SK-N-SH (cell line): ENCODE measurements around the gene HSPB3. TPM values are rescaled to one million over a fixed set of nuclear protein-coding genes. Genes with fewer than 3 reads are reported as not detected.

Source experiments
- CTCF ChIA-PET: fragments of 300-600, 350-600 bp; formaldehyde crosslinking; extraction: SDS; loops from one replicate; lab custom pipeline; 2021; lab: Yijun Ruan, JAX
- POLR2A ChIA-PET: fragments of 350-600 bp; sonication (Branson Sonifier 250); formaldehyde crosslinking; extraction: SDS; loops from one replicate; lab custom pipeline; 2020; ENCODE audit warnings: antibody characterized with exemption, inconsistent platforms; lab: Yijun Ruan, JAX
- DNase-seq: peaks from one replicate; pipeline ENCODE4 v3.0.0; 2012
- H2AFZ ChIP-seq: fragments of 200-600 bp; sonication (generic); 2 replicates; pipeline ENCODE4 v1.8.1; 2016; ENCODE audit warnings: antibody characterized with exemption, mild to moderate bottlenecking, low read depth
- H3F3A ChIP-seq: fragments of 200-600 bp; sonication (generic); replicated peaks from 2 replicates; pipeline ENCODE3; 2016; ENCODE audit warnings: antibody characterized with exemption, mild to moderate bottlenecking; ENCODE audit not compliant: insufficient read depth
- H3K27ac ChIP-seq, 2 experiments: fragments of 200-500 bp in 1 of 2; fragments of 200-600 bp in 1 of 2; sonication (Bioruptor generic) in 1 of 2; sonication (generic), shearing (Covaris generic) in 1 of 2; 2 replicates each; pipeline versions ENCODE4 v1.5.1 to v1.6.1; 2014 to 2016; ENCODE audit warnings: low read depth in 2 of 2, inconsistent platforms in 1 of 2, low read length in 1 of 2, mild to moderate bottlenecking in 1 of 2, mixed read lengths in 1 of 2
- H3K27me3 ChIP-seq: fragments of 200-600 bp; sonication (generic), shearing (Covaris generic); 2 replicates; pipeline ENCODE4 v1.6.1; 2016; ENCODE audit warnings: mixed run types; ENCODE audit not compliant: insufficient read depth
- H3K36me3 ChIP-seq, 2 experiments: fragments of 200-500 bp in 1 of 2; fragments of 200-600 bp in 1 of 2; sonication (Bioruptor generic) in 1 of 2; sonication (generic) in 1 of 2; replicated peaks in 1 of 2; 2 replicates each; pipeline versions ENCODE3 to v1.5.1; 2014 to 2016; ENCODE audit warnings: low read length in 1 of 2, mild to moderate bottlenecking in 1 of 2; ENCODE audit not compliant: insufficient read depth in 2 of 2, control insufficient read depth in 1 of 2
- H3K4me1 ChIP-seq, 2 experiments: fragments of 200-500 bp in 1 of 2; fragments of 200-600 bp in 1 of 2; sonication (Bioruptor generic) in 1 of 2; sonication (generic), shearing (Covaris generic) in 1 of 2; 2 replicates each; pipeline versions ENCODE4 v1.5.1 to v1.6.1; 2014 to 2016; ENCODE audit warnings: low read depth in 1 of 2, low read length in 1 of 2, mixed run types in 1 of 2; ENCODE audit not compliant: insufficient read depth in 2 of 2, control insufficient read depth in 1 of 2
- H3K4me2 ChIP-seq: fragments of 200-600 bp; sonication (generic), shearing (Covaris generic); 2 replicates; pipeline ENCODE4 v1.6.1; 2017; ENCODE audit warnings: mixed run types
- H3K4me3 ChIP-seq, 2 experiments: fragments of 200-500 bp in 1 of 2; fragments of 200-600 bp in 1 of 2; sonication (Bioruptor generic) in 1 of 2; sonication (generic), shearing (Covaris generic) in 1 of 2; 2 replicates each; pipeline versions ENCODE4 v1.5.1 to v1.8.1; 2014 to 2016; ENCODE audit warnings: low read depth in 2 of 2, inconsistent platforms in 1 of 2, low read length in 1 of 2, mild to moderate bottlenecking in 1 of 2, mixed read lengths in 1 of 2, moderate library complexity in 1 of 2
- H3K79me2 ChIP-seq: fragments of 200-600 bp; sonication (generic); 2 replicates; pipeline ENCODE4 v1.8.1; 2017; ENCODE audit warnings: mild to moderate bottlenecking; ENCODE audit not compliant: insufficient read depth
- H3K9ac ChIP-seq: fragments of 200-600 bp; sonication (generic); 2 replicates; pipeline ENCODE4 v1.6.1; 2017; ENCODE audit warnings: mixed run types
- H3K9me2 ChIP-seq: fragments of 200-600 bp; sonication (generic); 2 replicates; pipeline ENCODE4 v1.6.1; 2017; ENCODE audit warnings: mixed run types
- H3K9me3 ChIP-seq: fragments of 200-600 bp; sonication (generic); 2 replicates; pipeline ENCODE4 v1.6.1; 2017; ENCODE audit warnings: mixed run types, mild to moderate bottlenecking, moderate library complexity
- H4K20me1 ChIP-seq: fragments of 200-600 bp; sonication (generic); 2 replicates; pipeline ENCODE4 v1.6.1; 2017; ENCODE audit warnings: mild to moderate bottlenecking, mixed run types; ENCODE audit not compliant: insufficient read depth
- CHD2 ChIP-seq: fragments of 150-350 bp; IDR thresholded peaks from 2 replicates; pipeline ENCODE4 v1.6.1; 2018; ENCODE audit warnings: low read length; ENCODE audit not compliant: partially characterized antibody
- ELF1 ChIP-seq: IDR thresholded peaks from 2 replicates; pipeline ENCODE4 v1.4.0; 2012
- MEF2A ChIP-seq: IDR thresholded peaks from 2 replicates; pipeline ENCODE4 v1.4.0; 2012; ENCODE audit warnings: low read depth, borderline replicate concordance
- MXI1 ChIP-seq: IDR thresholded peaks from 2 replicates; pipeline ENCODE4 v1.6.1; 2012; ENCODE audit warnings: mild to moderate bottlenecking, low read depth, low read length, improper control_type of control experiment
- POLR2AphosphoS5 ChIP-seq: IDR thresholded peaks from 2 replicates; pipeline ENCODE4 v1.6.1; 2012; ENCODE audit warnings: low read depth, low read length
- RAD21 ChIP-seq: IDR thresholded peaks from 2 replicates; pipeline ENCODE4 v1.6.1; 2012; ENCODE audit warnings: mild to moderate bottlenecking, low read length
- RCOR1 ChIP-seq: fragments of 150-350 bp; IDR thresholded peaks from 2 replicates; pipeline ENCODE4 v1.6.1; 2017; ENCODE audit warnings: antibody characterized with exemption, low read length
- RFX5 ChIP-seq: IDR thresholded peaks from 2 replicates; pipeline ENCODE4 v1.6.1; 2012; ENCODE audit warnings: mild to moderate bottlenecking, improper control_type of control experiment, low read length
- RXRA ChIP-seq: IDR thresholded peaks from 2 replicates; pipeline ENCODE4 v1.4.0; 2012; ENCODE audit warnings: low read depth, mild to moderate bottlenecking, borderline replicate concordance
- SMC3 ChIP-seq: IDR thresholded peaks from 2 replicates; pipeline ENCODE4 v1.6.1; 2012; ENCODE audit warnings: low read depth, low read length, improper control_type of control experiment
- TCF12 ChIP-seq: IDR thresholded peaks from 2 replicates; pipeline ENCODE4 v1.4.0; 2012
- WGBS: methylation state at CpG from one replicate; pipeline ENCODE4 v1.1.6; 2017; ENCODE audit warnings: low lambda C conversion rate; 5-methylcytosine and 5-hydroxymethylcytosine counted together
- polyA plus RNA-seq, 3 experiments: library from polyadenylated mRNA; depleted of rRNA; stranded (reverse); fragments of >200 nt; gene quantifications; 2 replicates each; pipeline ENCODE4 v1.2.3, GENCODE V29; 2012
- TF ChIP-seq, protein P1 (sequence below): IDR thresholded peaks from 2 replicates; pipeline ENCODE4 v1.6.1; 2012; ENCODE audit warnings: mild to moderate bottlenecking, low read depth, low read length, moderate library complexity
- TF ChIP-seq, protein P2 (sequence below): IDR thresholded peaks from 2 replicates; pipeline ENCODE4; 2012
- TF ChIP-seq, protein P3 (sequence below): fragments of 150-350 bp; IDR thresholded peaks from 2 replicates; pipeline ENCODE4 v1.6.1; 2016; ENCODE audit warnings: mild to moderate bottlenecking, low read depth, low read length
- TF ChIP-seq, protein P4 (sequence below): IDR thresholded peaks from 2 replicates; pipeline ENCODE4 v1.4.0; 2012; ENCODE audit warnings: low read depth, borderline replicate concordance

Gene HSPB3
- polyA plus RNA-seq, 1 of the 3 experiments (the other 2 are of a cell fraction), result 3.3 TPM

DNA sequence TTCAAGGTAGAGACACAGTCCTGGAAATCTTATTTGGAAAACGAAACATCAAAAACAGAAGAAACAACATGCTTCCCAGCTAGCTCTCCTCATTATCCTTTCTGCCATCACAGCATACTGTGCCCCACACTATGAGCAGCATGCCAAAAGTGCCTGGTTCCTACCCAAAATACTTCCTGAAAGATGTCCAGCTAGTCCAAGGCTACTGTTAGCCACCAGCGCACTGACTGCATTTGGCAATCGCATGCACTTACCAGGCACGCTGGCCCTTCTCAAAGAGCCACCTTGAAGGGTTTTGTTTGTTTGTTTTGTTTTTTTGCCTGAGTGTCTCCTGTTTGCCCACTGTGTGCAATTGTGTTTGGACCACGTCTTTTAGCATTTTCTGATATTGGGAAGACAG lies 6.8 kb downstream of the HSPB3 start:
- Histone ChIP-seq H3K9me3 (no peaks in the 10 kb centered on the region), H3K27ac (no peak overlapping the region), H3K79me2 (no peaks in the 10 kb centered on the region; the same call in 1 of the 2 replicates), H3K36me3 (no peaks in the 10 kb centered on the region), H3K27me3 (no peaks in the 10 kb centered on the region), H4K20me1 (no peaks in the 10 kb centered on the region), H3F3A (no peaks in the 10 kb centered on the region), H2AFZ (no peak overlapping the region), H3K9ac (no peak overlapping the region), H3K4me1 (peaks cover 0 to 5% of the 10 kb centered on the region in 2 experiments; a peak in 1 of 4 replicates), H3K4me3 (no peak overlapping the region), H3K4me2 (no peak overlapping the region), H3K9me2 (no peaks in the 10 kb centered on the region)
- ChIA-PET CTCF (no interaction called here), POLR2A (no interaction called here)
- WGBS, result 29% methylated on average over 5 of the region's 5 CpGs
- DNase-seq, result no peak
- no peak for TF ChIP-seq TCF12
- TF ChIP-seq CHD2, result no peak
- TF ChIP-seq MEF2A, result no peak
- TF ChIP-seq ELF1, result no peak
- TF ChIP-seq, protein P1, sequence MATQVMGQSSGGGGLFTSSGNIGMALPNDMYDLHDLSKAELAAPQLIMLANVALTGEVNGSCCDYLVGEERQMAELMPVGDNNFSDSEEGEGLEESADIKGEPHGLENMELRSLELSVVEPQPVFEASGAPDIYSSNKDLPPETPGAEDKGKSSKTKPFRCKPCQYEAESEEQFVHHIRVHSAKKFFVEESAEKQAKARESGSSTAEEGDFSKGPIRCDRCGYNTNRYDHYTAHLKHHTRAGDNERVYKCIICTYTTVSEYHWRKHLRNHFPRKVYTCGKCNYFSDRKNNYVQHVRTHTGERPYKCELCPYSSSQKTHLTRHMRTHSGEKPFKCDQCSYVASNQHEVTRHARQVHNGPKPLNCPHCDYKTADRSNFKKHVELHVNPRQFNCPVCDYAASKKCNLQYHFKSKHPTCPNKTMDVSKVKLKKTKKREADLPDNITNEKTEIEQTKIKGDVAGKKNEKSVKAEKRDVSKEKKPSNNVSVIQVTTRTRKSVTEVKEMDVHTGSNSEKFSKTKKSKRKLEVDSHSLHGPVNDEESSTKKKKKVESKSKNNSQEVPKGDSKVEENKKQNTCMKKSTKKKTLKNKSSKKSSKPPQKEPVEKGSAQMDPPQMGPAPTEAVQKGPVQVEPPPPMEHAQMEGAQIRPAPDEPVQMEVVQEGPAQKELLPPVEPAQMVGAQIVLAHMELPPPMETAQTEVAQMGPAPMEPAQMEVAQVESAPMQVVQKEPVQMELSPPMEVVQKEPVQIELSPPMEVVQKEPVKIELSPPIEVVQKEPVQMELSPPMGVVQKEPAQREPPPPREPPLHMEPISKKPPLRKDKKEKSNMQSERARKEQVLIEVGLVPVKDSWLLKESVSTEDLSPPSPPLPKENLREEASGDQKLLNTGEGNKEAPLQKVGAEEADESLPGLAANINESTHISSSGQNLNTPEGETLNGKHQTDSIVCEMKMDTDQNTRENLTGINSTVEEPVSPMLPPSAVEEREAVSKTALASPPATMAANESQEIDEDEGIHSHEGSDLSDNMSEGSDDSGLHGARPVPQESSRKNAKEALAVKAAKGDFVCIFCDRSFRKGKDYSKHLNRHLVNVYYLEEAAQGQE, result no peak
- TF ChIP-seq SMC3, result no peak
- TF ChIP-seq, protein P2, sequence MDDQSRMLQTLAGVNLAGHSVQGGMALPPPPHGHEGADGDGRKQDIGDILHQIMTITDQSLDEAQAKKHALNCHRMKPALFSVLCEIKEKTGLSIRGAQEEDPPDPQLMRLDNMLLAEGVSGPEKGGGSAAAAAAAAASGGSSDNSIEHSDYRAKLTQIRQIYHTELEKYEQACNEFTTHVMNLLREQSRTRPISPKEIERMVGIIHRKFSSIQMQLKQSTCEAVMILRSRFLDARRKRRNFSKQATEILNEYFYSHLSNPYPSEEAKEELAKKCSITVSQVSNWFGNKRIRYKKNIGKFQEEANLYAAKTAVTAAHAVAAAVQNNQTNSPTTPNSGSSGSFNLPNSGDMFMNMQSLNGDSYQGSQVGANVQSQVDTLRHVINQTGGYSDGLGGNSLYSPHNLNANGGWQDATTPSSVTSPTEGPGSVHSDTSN, result no peak
- no peak for TF ChIP-seq RCOR1
- no peak for TF ChIP-seq RXRA

DNA sequence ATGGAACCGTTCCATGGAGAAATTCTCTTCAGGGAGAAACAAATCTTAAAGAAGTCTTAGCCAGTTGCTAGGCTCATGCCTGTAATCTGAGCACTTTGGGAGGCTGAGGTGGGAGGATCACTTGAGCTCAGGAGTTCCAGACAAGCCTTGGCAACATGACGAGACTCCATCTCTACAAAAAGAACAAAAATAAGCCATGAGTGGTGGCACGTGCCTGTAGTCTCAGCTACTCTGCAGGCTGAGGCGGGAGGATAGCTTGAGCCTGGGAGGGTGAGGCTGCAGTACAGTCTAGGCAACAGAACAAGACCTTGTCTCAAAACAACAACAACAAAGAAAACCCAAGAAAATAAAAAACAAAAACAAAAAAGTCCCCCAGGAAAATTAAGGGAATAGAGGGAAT lies 8.2 kb downstream of the HSPB3 start:
- no peak overlapping the region for H3K4me3 ChIP-seq
- no peaks in the 10 kb centered on the region for H3F3A ChIP-seq
- no peaks in the 10 kb centered on the region for H4K20me1 ChIP-seq
- no peaks in the 10 kb centered on the region for H3K27me3 ChIP-seq
- POLR2A ChIA-PET, result no interaction called here
- H3K9me2 ChIP-seq, result no peaks in the 10 kb centered on the region
- no peak overlapping the region for H3K4me2 ChIP-seq
- H3K27ac ChIP-seq, result no peak overlapping the region
- 60% methylated on average over 4 of the region's 4 CpGs for WGBS
- no peaks in the 10 kb centered on the region for H3K9me3 ChIP-seq
- no peak for DNase-seq
- H3K4me1 ChIP-seq, result no peaks in the 10 kb centered on the region
- H2AFZ ChIP-seq, result no peak overlapping the region
- no peaks in the 10 kb centered on the region; the same call in 1 of the 2 replicates for H3K79me2 ChIP-seq
- no peaks in the 10 kb centered on the region for H3K36me3 ChIP-seq
- H3K9ac ChIP-seq, result no peak overlapping the region
- CTCF ChIA-PET, result interaction anchor here (0.6 to 1.5 kb wide), 2 partner anchors 26 to 1038 kb away, joined by 3 read pairs; no protein-coding TSS in a partner anchor
- TF ChIP-seq, protein P3, sequence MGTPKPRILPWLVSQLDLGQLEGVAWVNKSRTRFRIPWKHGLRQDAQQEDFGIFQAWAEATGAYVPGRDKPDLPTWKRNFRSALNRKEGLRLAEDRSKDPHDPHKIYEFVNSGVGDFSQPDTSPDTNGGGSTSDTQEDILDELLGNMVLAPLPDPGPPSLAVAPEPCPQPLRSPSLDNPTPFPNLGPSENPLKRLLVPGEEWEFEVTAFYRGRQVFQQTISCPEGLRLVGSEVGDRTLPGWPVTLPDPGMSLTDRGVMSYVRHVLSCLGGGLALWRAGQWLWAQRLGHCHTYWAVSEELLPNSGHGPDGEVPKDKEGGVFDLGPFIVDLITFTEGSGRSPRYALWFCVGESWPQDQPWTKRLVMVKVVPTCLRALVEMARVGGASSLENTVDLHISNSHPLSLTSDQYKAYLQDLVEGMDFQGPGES, result no peak
- TF ChIP-seq RFX5, result no peak
- TF ChIP-seq MEF2A, result no peak
- TF ChIP-seq, protein P4, sequence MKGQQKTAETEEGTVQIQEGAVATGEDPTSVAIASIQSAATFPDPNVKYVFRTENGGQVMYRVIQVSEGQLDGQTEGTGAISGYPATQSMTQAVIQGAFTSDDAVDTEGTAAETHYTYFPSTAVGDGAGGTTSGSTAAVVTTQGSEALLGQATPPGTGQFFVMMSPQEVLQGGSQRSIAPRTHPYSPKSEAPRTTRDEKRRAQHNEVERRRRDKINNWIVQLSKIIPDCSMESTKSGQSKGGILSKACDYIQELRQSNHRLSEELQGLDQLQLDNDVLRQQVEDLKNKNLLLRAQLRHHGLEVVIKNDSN, result no peak
- no peak for TF ChIP-seq RCOR1
- TF ChIP-seq, protein P1, result no peak
- TF ChIP-seq RAD21, result no peak
- TF ChIP-seq POLR2AphosphoS5, result no peak
- no peak for TF ChIP-seq MXI1
- no peak for TF ChIP-seq CHD2
